ENCODE measurements around the gene VSX2. TPM values are rescaled to one million over a fixed set of nuclear protein-coding genes. Genes with fewer than 3 reads are reported as not detected.

VSX2 gene
- total RNA-seq, 1 donor from 2014 or later: not detected

DNA sequence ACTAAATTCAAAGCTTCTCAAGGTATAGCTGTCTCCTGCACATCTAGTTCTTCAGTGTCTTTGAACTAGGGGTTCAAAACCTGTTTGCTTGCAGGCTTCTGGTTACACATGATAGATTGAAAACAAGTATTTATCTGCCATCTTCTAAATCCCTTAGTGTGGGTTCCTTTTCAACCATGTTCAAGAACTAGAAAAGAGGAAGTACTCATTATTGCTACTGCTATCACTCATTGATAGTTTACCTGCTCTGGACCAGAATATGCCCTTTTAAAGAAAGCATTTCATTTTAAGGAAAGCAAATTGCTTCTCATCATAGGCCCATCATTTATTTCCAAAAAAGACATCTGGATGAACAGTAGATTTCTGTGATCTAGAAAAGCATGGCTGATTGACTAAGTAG, 37.1 kb upstream of the VSX2 start:
- TF ChIP-seq, protein P1, sequence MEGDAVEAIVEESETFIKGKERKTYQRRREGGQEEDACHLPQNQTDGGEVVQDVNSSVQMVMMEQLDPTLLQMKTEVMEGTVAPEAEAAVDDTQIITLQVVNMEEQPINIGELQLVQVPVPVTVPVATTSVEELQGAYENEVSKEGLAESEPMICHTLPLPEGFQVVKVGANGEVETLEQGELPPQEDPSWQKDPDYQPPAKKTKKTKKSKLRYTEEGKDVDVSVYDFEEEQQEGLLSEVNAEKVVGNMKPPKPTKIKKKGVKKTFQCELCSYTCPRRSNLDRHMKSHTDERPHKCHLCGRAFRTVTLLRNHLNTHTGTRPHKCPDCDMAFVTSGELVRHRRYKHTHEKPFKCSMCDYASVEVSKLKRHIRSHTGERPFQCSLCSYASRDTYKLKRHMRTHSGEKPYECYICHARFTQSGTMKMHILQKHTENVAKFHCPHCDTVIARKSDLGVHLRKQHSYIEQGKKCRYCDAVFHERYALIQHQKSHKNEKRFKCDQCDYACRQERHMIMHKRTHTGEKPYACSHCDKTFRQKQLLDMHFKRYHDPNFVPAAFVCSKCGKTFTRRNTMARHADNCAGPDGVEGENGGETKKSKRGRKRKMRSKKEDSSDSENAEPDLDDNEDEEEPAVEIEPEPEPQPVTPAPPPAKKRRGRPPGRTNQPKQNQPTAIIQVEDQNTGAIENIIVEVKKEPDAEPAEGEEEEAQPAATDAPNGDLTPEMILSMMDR (IDR thresholded peaks at IDR 0.05; ENCODE audit: borderline replicate concordance): no peak
- Histone ChIP-seq H3K27ac (replicated peaks) (no peak overlapping the region), H3K36me3 (peaks cover 28% of the 10 kb centered on the region), H3K4me1 (no peaks in the 10 kb centered on the region), H3K4me3 (no peak overlapping the region), H3K9me3 (replicated peaks) (no peaks in the 10 kb centered on the region), H3K27me3 (ENCODE audit: low read depth) (no peaks in the 10 kb centered on the region)
- intact Hi-C loops (cut with micrococcal nuclease): no loop called here
- no peak for DNase-seq

DNA sequence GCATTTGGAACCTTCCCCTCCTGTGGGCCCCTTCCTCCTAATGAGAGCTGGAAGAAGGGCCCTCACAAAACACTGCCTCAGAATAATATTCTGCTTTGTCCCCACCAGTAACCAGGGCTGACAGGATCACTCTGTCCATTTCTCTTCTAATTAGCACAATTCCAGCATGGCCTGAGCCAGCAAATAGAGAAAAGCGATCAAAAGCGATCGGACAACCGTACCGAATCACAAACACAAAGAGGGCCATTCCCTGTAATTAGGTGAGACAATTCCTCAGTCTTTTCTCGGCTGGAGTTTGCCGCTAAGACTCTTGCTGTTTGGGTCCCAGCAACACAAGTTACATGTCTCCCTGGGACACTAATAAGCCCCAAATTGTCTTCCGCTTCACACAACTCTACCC, 35.6 kb upstream of the VSX2 start:
- H3K4me1 ChIP-seq: no peaks in the 10 kb centered on the region
- no peak overlapping the region for H3K4me3 ChIP-seq
- no peaks in the 10 kb centered on the region for H3K27me3 ChIP-seq (ENCODE audit: low read depth)
- H3K27ac ChIP-seq (replicated peaks): no peak overlapping the region
- H3K9me3 ChIP-seq (replicated peaks): no peaks in the 10 kb centered on the region
- intact Hi-C loops (cut with micrococcal nuclease): no loop called here
- H3K36me3 ChIP-seq: peaks cover 28% of the 10 kb centered on the region
- TF ChIP-seq, protein P1 (IDR thresholded peaks at IDR 0.05; ENCODE audit: borderline replicate concordance): no peak
- no peak for DNase-seq

DNA sequence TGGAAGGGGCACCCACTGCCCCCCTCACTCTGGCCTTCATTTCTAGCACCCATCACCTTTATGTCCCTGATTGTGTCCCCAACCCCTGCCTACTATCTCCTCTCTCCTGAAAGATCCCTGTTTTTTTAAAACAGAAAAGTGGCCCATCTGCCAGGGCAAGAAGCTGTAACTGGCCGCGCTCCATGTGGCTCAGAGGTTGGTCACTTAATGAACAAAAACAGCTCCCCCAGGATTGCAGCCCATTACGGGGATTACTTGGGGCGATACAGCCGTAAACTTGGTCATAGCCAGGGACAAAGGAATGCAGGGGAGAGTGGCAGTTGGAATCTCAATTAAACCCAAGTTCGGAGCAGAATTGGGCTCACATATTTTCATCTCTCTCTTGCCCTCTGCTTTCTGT, 34.8 kb upstream of the VSX2 start:
- Histone ChIP-seq H3K4me3 (no peak overlapping the region), H3K36me3 (peaks cover 20% of the 10 kb centered on the region), H3K27ac (replicated peaks) (no peak overlapping the region), H3K9me3 (replicated peaks) (no peaks in the 10 kb centered on the region), H3K4me1 (no peaks in the 10 kb centered on the region), H3K27me3 (ENCODE audit: low read depth) (no peaks in the 10 kb centered on the region)
- intact Hi-C loops (cut with micrococcal nuclease): no loop called here
- TF ChIP-seq, protein P1 (IDR thresholded peaks at IDR 0.05; ENCODE audit: borderline replicate concordance): no peak
- no peak for DNase-seq

DNA sequence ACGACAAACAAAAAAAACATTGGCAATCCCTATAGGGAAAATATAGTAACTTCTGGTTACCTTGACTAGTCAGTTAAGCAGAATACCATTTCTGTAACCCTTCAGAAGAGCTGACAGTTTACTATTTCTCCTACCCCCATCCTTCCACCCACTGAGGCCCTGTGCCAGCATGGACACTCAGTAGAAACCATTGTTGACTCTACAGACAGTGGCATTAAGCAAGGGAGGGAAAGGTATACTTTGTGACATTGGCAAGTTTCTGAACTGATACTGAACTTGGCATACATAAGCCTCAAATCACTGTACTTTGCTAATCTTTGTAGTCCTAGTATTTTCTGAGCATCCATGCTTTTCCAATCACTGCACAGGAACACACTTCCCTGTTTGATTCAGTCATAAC, 33.4 kb upstream of the VSX2 start:
- Histone ChIP-seq H3K27me3 (ENCODE audit: low read depth) (peaks cover 4% of the 10 kb centered on the region), H3K36me3 (peaks cover 10% of the 10 kb centered on the region), H3K4me3 (no peak overlapping the region), H3K9me3 (replicated peaks) (no peaks in the 10 kb centered on the region), H3K27ac (replicated peaks) (no peak overlapping the region), H3K4me1 (no peaks in the 10 kb centered on the region)
- DNase-seq: no peak
- TF ChIP-seq, protein P1 (IDR thresholded peaks at IDR 0.05; ENCODE audit: borderline replicate concordance): no peak
- intact Hi-C loops (cut with micrococcal nuclease): no loop called here

DNA sequence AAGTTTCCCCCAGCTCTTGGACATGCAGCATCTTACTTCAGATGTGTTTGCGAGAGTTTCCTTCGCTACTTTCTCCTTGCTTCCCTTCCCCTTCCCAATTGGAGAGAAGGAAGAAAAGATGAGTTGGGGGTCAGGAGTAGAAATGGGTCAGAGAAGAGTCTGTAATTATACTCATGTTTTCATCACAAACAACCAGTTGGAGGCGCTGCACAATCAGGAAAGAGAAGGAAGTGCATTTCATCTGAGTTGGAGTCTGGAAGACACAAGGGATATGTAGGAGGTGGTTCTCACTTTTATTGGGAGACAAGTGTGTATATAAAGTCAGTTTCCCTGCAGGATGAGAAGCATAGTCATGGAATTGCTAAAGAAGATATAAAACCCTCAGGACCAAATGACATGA, 31.3 kb upstream of the VSX2 start:
- TF ChIP-seq, protein P1 (IDR thresholded peaks at IDR 0.05; ENCODE audit: borderline replicate concordance): no peak
- no peaks in the 10 kb centered on the region for H3K4me1 ChIP-seq
- H3K36me3 ChIP-seq: peaks cover 4% of the 10 kb centered on the region
- DNase-seq: no peak
- no peak overlapping the region for H3K4me3 ChIP-seq
- H3K27ac ChIP-seq (replicated peaks): no peak overlapping the region
- intact Hi-C loops (cut with micrococcal nuclease): no loop called here
- peaks cover 18% of the 10 kb centered on the region for H3K27me3 ChIP-seq (ENCODE audit: low read depth)
- no peaks in the 10 kb centered on the region for H3K9me3 ChIP-seq (replicated peaks)

DNA sequence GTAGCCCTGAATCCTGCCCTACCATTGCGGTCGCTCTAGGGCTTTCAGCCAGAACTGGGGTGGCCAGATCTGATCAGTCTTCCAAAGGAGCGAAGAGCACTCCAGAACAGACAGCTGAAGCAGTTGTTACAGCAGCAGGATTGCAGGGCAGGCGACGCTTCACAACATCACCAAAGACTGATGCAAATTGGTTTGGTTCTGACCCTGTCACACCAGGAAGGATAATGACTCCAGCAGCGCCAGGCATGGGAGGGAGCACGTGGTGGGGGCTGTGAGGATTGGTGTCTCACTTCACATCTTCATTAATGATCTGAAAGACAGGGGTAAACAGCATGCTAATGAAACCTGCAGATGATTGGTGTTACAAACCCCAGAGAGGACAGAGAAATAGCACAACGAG, 30.6 kb upstream of the VSX2 start:
- intact Hi-C loops (cut with micrococcal nuclease): no loop called here
- no peak for DNase-seq
- H3K36me3 ChIP-seq: no peaks in the 10 kb centered on the region
- no peaks in the 10 kb centered on the region for H3K9me3 ChIP-seq (replicated peaks)
- TF ChIP-seq, protein P1 (IDR thresholded peaks at IDR 0.05; ENCODE audit: borderline replicate concordance): no peak
- H3K27me3 ChIP-seq (ENCODE audit: low read depth): peaks cover 18% of the 10 kb centered on the region
- no peak overlapping the region for H3K4me3 ChIP-seq
- H3K4me1 ChIP-seq: no peaks in the 10 kb centered on the region
- no peak overlapping the region for H3K27ac ChIP-seq (replicated peaks)
